Measurements from ENCODE around the gene TMA16. TPM values are rescaled to one million over a fixed set of nuclear protein-coding genes. Genes with fewer than 3 reads are reported as not detected.

Gene TMA16
- total and polyA plus RNA-seq, 2 of the 8 experiments (the other 6 are each of a cell fraction or from before 2014, with no cell fraction given): 8.0 to 64.2 TPM

DNA sequence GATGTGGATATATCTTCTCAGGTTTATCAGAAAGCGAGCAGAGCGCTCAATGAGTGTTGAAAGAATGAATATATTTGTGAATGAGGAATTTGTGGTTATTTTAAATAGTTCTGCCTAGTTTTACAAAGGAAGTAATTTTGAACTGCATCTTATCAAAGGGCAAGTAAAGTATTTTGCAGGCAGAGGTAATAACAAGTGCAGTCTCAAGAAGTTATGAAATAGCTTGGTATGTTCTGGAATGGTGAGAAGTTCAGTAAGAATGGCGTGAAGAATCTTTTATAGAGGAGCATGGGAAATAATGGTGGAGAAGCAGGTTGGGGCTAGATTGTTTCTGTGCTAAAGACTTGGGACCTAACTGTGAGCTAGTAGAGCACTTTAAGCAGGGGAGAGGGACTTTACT lies 10.9 kb downstream of the TMA16 start:
- H3K9ac ChIP-seq (replicated peaks in 1 of 4; ENCODE audit: extremely low read depth in 1 of 4, low read depth in 3 of 4, low read length in 3 of 4): no peak overlapping the region
- WGBS, 2 experiments (ENCODE audit: extremely low coverage in 1 of 2, insufficient coverage in 1 of 2, insufficient read length in 1 of 2, insufficient replicate concordance in 2 of 2, low coverage in 1 of 2, low lambda C conversion rate in 2 of 2, missing lambda C conversion rate in 1 of 2): 88% methylated on average over 3 of the region's 3 CpGs; no CpG with 5 or more reads in 1 of the 2 experiments
- peaks cover 4 to 7% of the 10 kb centered on the region in 2 experiments for H4K20me1 ChIP-seq (replicated peaks in 1 of 2; ENCODE audit: control insufficient read depth in 1 of 2, insufficient read depth in 2 of 2, low read length in 2 of 2)
- no peak overlapping the region for H3K56ac ChIP-seq (replicated peaks; ENCODE audit: insufficient read length, low read depth, low read length)
- no peak overlapping the region for H2AFZ ChIP-seq (ENCODE audit: low read length)
- no peak overlapping the region for H2BK120ac ChIP-seq (replicated peaks; ENCODE audit: low read depth, low read length)
- POLR2A ChIA-PET (ENCODE audit: partially characterized antibody): interaction anchor here (1.4 to 5.1 kb wide), 2 partner anchors 11 to 339 kb away, joined by 3 to 38 read pairs; partner anchors contain the start of genes NAF1 and TMA16
- CTCF ChIA-PET (ENCODE audit: partially characterized antibody): interaction anchor here (0.7 to 3.3 kb wide), 7 partner anchors 9 to 393 kb away, joined by 3 to 12 read pairs (median 3); partner anchors contain the start of gene TMA16
- no peaks in the 10 kb centered on the region for H3K27me3 ChIP-seq (replicated peaks in 1 of 4; ENCODE audit: control insufficient read depth in 3 of 4, extremely low read depth in 1 of 4, insufficient read depth in 3 of 4, low read length in 3 of 4)
- H2BK12ac ChIP-seq (ENCODE audit: low read depth, low read length): no peak overlapping the region
- H2BK5ac ChIP-seq (ENCODE audit: low read depth, low read length): no peak overlapping the region
- H3K36me3 ChIP-seq (ENCODE audit: control insufficient read depth in 2 of 4, insufficient read depth in 4 of 4, low read length in 3 of 4): peaks cover 4 to 39% (median 10%) of the 10 kb centered on the region in 4 experiments
- H3K4me3 ChIP-seq (ENCODE audit: extremely low read depth in 1 of 4, insufficient read depth in 2 of 4, low read depth in 3 of 4, low read length in 4 of 4): no peak overlapping the region
- no peak for TF ChIP-seq NRF1 (IDR thresholded peaks at IDR 0.05; ENCODE audit: low read depth, low read length)
- H3K27ac ChIP-seq (ENCODE audit: low read depth, low read length): no peak overlapping the region
- H2AK5ac ChIP-seq (ENCODE audit: low read depth, low read length): no peak overlapping the region
- H3K9me3 ChIP-seq (ENCODE audit: insufficient read depth in 2 of 2, low read depth in 1 of 2, low read length in 1 of 2): no peaks in the 10 kb centered on the region
- no peak overlapping the region for H4K8ac ChIP-seq (ENCODE audit: extremely low read depth, insufficient read depth, low read length)
- no peaks in the 10 kb centered on the region for H3K23me2 ChIP-seq (ENCODE audit: low read depth, low read length)
- H3K79me1 ChIP-seq (ENCODE audit: low read depth, low read length): no peaks in the 10 kb centered on the region
- H3K4me1 ChIP-seq (replicated peaks in 1 of 4; ENCODE audit: control insufficient read depth in 3 of 4, insufficient read depth in 4 of 4, low read length in 3 of 4): peaks cover 0 to 5% (median 0%) of the 10 kb centered on the region in 4 experiments; a peak in 1 of 7 replicates
- DNase-seq (ENCODE audit: low read depth in 1 of 2, low spot score in 2 of 2): no peak
- no peak overlapping the region for H2BK20ac ChIP-seq (ENCODE audit: low read length)
- no peak overlapping the region for H3K23ac ChIP-seq (ENCODE audit: insufficient read length)
- no peak overlapping the region for H3K4me2 ChIP-seq (ENCODE audit: insufficient read depth in 1 of 2, low read depth in 2 of 2, low read length in 2 of 2)
- H2BK15ac ChIP-seq (ENCODE audit: low read length): no peak overlapping the region
- H3K18ac ChIP-seq (ENCODE audit: extremely low read depth, low read length): no peak overlapping the region
- FAIRE-seq: no peak
- no peak overlapping the region for H4K91ac ChIP-seq (replicated peaks; ENCODE audit: insufficient read length, low read length)
- no peak overlapping the region for H3K14ac ChIP-seq (ENCODE audit: insufficient read length)
- H3K79me2 ChIP-seq (ENCODE audit: control insufficient read depth in 1 of 2, insufficient read depth in 2 of 2, low read length in 2 of 2): peaks cover 21 to 95% of the 10 kb centered on the region in 2 experiments
- no peak overlapping the region for H3K4ac ChIP-seq (replicated peaks; ENCODE audit: insufficient read length, low read depth, low read length)
- H4K5ac ChIP-seq (ENCODE audit: insufficient read length, low read depth, low read length): no peak overlapping the region
